OCI-LY7 (cell line): ENCODE data around the gene CTSE. TPM values are rescaled to one million over a fixed set of nuclear protein-coding genes. Genes with fewer than 3 reads are reported as not detected.

Experiments
- BruUV-seq: library from RNA; stranded (reverse); fragments of 400-500 nt; replicated peaks from 2 replicates; lab custom pipeline; 2021; lab: Mats Ljungman, UMichigan
- CTCF ChIA-PET: fragments of 300-600 bp; sonication (Branson Sonifier 250); formaldehyde crosslinking; loops from one replicate; lab custom pipeline; 2022; ENCODE audit warnings: antibody characterized with exemption; ENCODE audit not compliant: unreplicated experiment; lab: Charles Lee
- POLR2A ChIA-PET: fragments of 300-600 bp; sonication (Branson Sonifier 250); formaldehyde crosslinking; loops from one replicate; lab custom pipeline; 2022; ENCODE audit warnings: antibody characterized with exemption; lab: Charles Lee
- DNase-seq: peaks from one replicate; pipeline ENCODE4 v3.0.0-alpha.2; 2015; ENCODE audit warnings: low spot score
- H2AFZ ChIP-seq: fragments of 200-600 bp; sonication (generic), shearing (Covaris generic); 2 replicates; pipeline ENCODE4 v1.6.1; 2014; ENCODE audit warnings: mild to moderate bottlenecking, antibody characterized with exemption, low read length, moderate library complexity
- H3K27ac ChIP-seq: fragments of 200-600 bp; sonication (generic); 2 replicates; pipeline ENCODE4 v1.5.1; 2014; ENCODE audit warnings: mixed run types, low read depth, mild to moderate bottlenecking, moderate library complexity, low read length, inconsistent platforms; ENCODE audit not compliant: poor library complexity, severe bottlenecking
- H3K36me3 ChIP-seq: fragments of 200-600 bp; sonication (generic); 2 replicates; pipeline ENCODE4 v1.6.1; 2014; ENCODE audit warnings: mild to moderate bottlenecking, antibody characterized with exemption, low read length, moderate library complexity, mixed read lengths; ENCODE audit not compliant: insufficient read depth
- H3K4me1 ChIP-seq: fragments of 200-600 bp; sonication (generic); 2 replicates; pipeline ENCODE4 v1.5.1; 2014; ENCODE audit warnings: mild to moderate bottlenecking, low read length; ENCODE audit not compliant: insufficient read depth, poor library complexity, severe bottlenecking
- H3K4me2 ChIP-seq: fragments of 200-600 bp; sonication (generic); 2 replicates; pipeline ENCODE4 v1.6.1; 2014; ENCODE audit warnings: mild to moderate bottlenecking, low read length
- H3K4me3 ChIP-seq: fragments of 200-600 bp; sonication (generic); 2 replicates; pipeline ENCODE4 v1.5.1; 2014; ENCODE audit warnings: mild to moderate bottlenecking, low read depth, low read length; ENCODE audit not compliant: poor library complexity, severe bottlenecking
- H3K79me2 ChIP-seq: fragments of 200-600 bp; sonication (generic); 2 replicates; pipeline ENCODE4 v1.6.1; 2016; ENCODE audit warnings: low read depth, mild to moderate bottlenecking, low read length, moderate library complexity, mixed read lengths; ENCODE audit not compliant: insufficient read depth
- H3K9me2 ChIP-seq: fragments of 200-600 bp; sonication (generic); 2 replicates; pipeline ENCODE4 v1.6.1; 2016; ENCODE audit warnings: mild to moderate bottlenecking, low read length, mixed read lengths; ENCODE audit not compliant: insufficient read depth
- H3K9me3 ChIP-seq: fragments of 200-600 bp; sonication (generic); 2 replicates; pipeline ENCODE4 v1.6.1; 2014; ENCODE audit warnings: mild to moderate bottlenecking, mixed run types, low read length, mixed read lengths
- H4K20me1 ChIP-seq: fragments of 200-600 bp; sonication (generic); 2 replicates; pipeline ENCODE4 v1.6.1; 2014; ENCODE audit warnings: mild to moderate bottlenecking, antibody characterized with exemption, low read length, moderate library complexity, mixed read lengths; ENCODE audit not compliant: insufficient read depth
- EZH2phosphoT487 ChIP-seq: fragments of 200-600 bp; sonication (generic); IDR thresholded peaks from 2 replicates; pipeline ENCODE4 v1.6.1; 2018; ENCODE audit warnings: low read depth, borderline replicate concordance, mild to moderate bottlenecking, mixed run types, antibody characterized with exemption, low read length, moderate library complexity, mixed read lengths
- intact Hi-C: fragments of 100-400 bp; cut with micrococcal nuclease; formaldehyde crosslinking; loops from one replicate; pipeline ENCODE4 v1.10.0; 2022; ENCODE audit not compliant: unreplicated experiment
- total RNA-seq, 2 experiments: library from RNA; depleted of rRNA in 1 of 2; stranded (reverse); fragments of >200 nt in 1 of 2; shearing (Covaris generic) in 1 of 2; gene quantifications; 2 replicates each; pipeline ENCODE4 v1.2.3, GENCODE V29; 2014 to 2022
- TF ChIP-seq, protein P1 (sequence below): fragments of 200-600 bp; sonication (generic); conservative IDR thresholded peaks from 2 replicates; pipeline ENCODE4 v1.5.1; 2014; ENCODE audit warnings: mild to moderate bottlenecking, antibody characterized with exemption, low read length, moderate library complexity, mixed read lengths

CTSE gene
- total RNA-seq, 2 experiments from 2014 or later = not detected

- Histone ChIP-seq H3K4me1 (no peaks in the 10 kb centered on the region), H3K9me3 (0 out of 2 replicates have a peak, but pooled peaks cover 5% of the 10 kb centered on the region), H3K4me2 (no peak overlapping the region), H2AFZ (no peak overlapping the region), H3K4me3 (no peak overlapping the region), H3K27ac (no peak overlapping the region), H4K20me1 (no peaks in the 10 kb centered on the region), H3K79me2 (no peaks in the 10 kb centered on the region), H3K9me2 (no peaks in the 10 kb centered on the region), H3K36me3 (no peaks in the 10 kb centered on the region)
- TF ChIP-seq EZH2phosphoT487 = no peak
- TF ChIP-seq, protein P1, sequence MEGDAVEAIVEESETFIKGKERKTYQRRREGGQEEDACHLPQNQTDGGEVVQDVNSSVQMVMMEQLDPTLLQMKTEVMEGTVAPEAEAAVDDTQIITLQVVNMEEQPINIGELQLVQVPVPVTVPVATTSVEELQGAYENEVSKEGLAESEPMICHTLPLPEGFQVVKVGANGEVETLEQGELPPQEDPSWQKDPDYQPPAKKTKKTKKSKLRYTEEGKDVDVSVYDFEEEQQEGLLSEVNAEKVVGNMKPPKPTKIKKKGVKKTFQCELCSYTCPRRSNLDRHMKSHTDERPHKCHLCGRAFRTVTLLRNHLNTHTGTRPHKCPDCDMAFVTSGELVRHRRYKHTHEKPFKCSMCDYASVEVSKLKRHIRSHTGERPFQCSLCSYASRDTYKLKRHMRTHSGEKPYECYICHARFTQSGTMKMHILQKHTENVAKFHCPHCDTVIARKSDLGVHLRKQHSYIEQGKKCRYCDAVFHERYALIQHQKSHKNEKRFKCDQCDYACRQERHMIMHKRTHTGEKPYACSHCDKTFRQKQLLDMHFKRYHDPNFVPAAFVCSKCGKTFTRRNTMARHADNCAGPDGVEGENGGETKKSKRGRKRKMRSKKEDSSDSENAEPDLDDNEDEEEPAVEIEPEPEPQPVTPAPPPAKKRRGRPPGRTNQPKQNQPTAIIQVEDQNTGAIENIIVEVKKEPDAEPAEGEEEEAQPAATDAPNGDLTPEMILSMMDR = no peak
- CTCF ChIA-PET = interaction anchor here (0.6 to 1.7 kb wide), 15 partner anchors 14 to 318 kb away, joined by 3 to 16 read pairs (median 4); partner anchors contain the start of gene PM20D1
- POLR2A ChIA-PET = interaction anchor here (0.5 to 1.2 kb wide), 3 partner anchors 9 to 468 kb away, joined by 3 read pairs; no protein-coding TSS in a partner anchor
- BruUV-seq = no TSS peak
- intact Hi-C loops = loop anchor here (1.0 to 2.0 kb wide), 3 partner anchors 58 to 318 kb away; no protein-coding TSS in a partner anchor
- no peak for DNase-seq
Measured at GRCh38 chr1:205976708-205977401, 46.8 kb downstream of the CTSE start.

DNA sequence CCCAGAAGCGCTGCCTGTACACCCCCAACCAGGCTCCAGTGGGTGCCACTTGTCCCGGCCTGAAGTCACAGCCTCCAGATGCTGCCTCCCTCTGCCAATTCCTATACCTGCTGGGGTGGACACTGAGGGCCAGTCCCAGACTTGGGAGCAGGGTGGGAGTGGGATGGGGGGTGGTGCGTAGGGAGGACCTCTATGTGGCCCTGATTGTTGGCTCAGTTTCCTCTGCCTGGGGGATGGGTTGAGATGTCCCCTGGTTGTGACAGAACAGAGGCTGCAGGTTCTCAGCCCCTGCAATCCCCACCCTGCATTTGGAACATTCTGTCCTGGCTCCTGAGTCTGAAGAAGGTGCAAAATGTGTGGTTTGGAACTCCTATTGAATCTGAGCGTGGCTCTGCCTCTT, 47.7 kb downstream of the CTSE start:
- Histone ChIP-seq H3K4me1 (no peaks in the 10 kb centered on the region), H2AFZ (no peak overlapping the region), H3K79me2 (no peaks in the 10 kb centered on the region), H3K4me2 (no peak overlapping the region), H4K20me1 (no peaks in the 10 kb centered on the region), H3K9me2 (no peaks in the 10 kb centered on the region), H3K36me3 (no peaks in the 10 kb centered on the region), H3K9me3 (0 out of 2 replicates have a peak, but pooled peaks cover 1% of the 10 kb centered on the region), H3K27ac (no peak overlapping the region), H3K4me3 (no peak overlapping the region)
- DNase-seq = no peak
- CTCF ChIA-PET = no interaction called here
- POLR2A ChIA-PET = no interaction called here
- intact Hi-C loops = loop anchor here (2.0 kb wide), 1 partner anchor 317 kb away; no protein-coding TSS in a partner anchor
- no TSS peak for BruUV-seq
- no peak for TF ChIP-seq EZH2phosphoT487
- TF ChIP-seq, protein P1 = no peak

DNA sequence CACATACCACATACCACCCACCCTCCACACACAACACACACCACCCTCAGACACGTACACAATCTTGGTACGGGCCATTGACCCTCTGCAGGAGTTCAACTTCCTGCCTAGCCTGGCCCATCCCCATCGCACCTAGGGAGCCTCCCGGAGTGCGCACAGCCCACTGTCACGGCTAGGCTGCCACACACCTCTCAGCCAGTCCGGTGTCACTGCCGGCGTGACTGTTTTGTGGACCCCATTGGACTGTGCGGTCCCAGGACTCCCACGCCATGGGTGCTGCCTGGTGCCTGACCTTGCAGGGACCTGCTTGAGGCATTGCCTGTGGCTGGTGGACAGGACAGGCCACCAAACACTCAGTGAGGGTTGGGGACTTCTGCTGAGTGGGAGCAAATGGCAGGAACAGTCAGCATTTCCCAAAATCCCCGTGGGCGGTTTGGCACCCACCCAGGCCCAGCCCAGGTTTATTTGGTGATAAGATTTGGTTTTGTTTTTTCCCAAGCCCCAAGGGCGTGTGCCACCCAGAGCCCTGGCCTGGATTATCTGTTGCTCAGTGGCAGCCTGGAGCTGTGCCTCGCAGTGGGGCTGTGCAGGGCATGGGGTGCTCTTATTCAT, 48.2 kb downstream of the CTSE start:
- intact Hi-C loops = no loop called here
- Histone ChIP-seq H3K9me2 (no peaks in the 10 kb centered on the region), H3K9me3 (no peaks in the 10 kb centered on the region), H3K4me1 (no peaks in the 10 kb centered on the region), H4K20me1 (no peaks in the 10 kb centered on the region), H2AFZ (no peak overlapping the region), H3K36me3 (no peaks in the 10 kb centered on the region), H3K4me3 (no peak overlapping the region), H3K79me2 (no peaks in the 10 kb centered on the region), H3K4me2 (no peak overlapping the region), H3K27ac (no peak overlapping the region)
- ChIA-PET CTCF (no interaction called here), POLR2A (no interaction called here)
- no peak for DNase-seq
- no peak for TF ChIP-seq EZH2phosphoT487
- TF ChIP-seq, protein P1 = no peak
- no TSS peak for BruUV-seq
